Measurements from ENCODE around the gene CDSN.

The CDSN gene

DNA sequence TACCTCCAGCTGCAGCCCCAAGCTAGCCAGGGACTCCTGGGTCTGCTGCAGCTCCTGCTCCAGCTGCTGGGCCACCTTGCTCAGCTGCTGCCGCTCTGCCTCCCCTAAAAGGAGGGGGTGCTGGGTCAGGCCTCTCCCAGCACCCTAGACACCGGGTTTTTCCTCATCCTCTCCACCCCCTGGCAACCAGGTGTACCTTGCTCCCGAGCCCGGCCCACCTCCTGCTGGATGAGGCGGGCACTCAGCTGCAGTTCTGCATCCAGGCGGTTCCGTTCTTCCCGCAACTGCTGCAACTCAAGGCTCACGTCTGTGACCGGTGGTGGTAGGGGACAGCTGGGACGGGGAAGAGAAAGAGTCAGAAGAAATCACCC lies 24.7 kb upstream of the CDSN start:
- no peak for FAIRE-seq

DNA sequence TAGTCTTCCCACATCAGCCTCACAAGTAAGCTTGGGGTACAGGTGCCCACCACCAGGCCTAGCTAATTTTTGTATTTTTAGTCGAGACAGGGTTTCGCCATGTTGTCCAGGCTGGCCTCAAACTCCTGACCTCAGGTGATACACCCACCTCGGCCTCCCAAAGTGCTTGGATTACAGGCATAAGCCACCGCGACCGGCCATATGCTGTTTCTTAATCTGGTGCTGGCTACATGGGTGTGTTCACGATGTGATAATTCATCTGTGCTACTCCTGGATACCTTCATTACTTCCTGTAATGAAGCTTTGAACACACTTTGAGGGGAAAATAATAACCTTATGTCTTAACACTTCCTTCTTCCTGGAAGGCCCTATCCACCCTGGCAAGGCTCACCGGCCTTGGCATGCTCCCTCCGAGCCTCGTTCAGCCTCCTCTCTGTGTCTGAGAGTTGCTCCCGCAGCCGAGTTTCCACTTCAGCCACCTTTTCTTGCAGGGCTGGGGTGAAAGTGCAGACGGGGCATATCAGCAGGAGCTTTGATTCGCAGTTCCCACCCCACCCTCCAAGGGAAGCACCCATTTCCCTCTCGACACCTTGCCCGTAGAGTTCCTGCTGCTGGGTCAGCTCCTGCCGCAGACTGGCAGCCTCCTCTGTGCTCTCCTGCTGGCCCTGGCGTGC lies 24.2 kb upstream of the CDSN start:
- no peak for FAIRE-seq

DNA sequence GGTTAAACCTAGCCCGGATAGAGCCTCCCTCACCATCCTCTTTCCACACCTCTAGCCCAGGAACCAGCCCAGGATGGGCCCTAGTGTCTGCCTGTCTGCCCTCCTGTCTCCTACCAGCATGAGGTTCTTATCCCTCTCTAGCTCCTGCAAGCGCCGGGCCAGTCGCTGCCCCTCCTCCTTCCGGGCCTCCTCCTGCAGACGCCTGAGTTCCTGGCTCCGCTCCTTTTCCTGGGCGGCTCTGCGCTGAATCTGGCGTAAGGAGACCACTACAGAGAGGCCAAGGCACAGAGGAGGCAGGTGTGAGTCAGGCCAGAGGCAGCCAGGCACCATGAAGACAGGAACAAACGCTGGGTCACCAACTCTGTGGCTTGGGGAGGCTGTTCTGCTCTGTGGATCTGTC lies 22.9 kb upstream of the CDSN start:
- no peak for FAIRE-seq

DNA sequence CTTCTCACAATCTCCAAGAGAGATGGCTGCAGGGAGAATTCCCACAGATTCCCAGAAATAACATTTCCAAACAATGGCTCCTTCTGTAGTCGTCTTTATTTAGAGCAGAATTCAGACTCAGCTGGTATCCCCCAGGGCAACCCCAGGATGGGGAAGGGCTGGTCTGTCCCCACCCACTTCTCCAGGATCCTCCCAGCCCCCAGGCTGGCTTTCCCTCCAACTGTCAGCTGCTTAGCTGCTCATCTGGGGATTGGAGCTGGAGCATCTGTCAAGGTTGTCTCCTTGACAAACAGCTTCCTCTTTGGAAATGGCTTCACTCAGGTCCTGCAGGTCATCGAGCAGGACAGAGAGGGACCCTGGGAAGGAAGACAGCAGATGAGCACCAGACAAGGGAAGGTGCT lies 22.1 kb upstream of the CDSN start:
- FAIRE-seq, result no peak

DNA sequence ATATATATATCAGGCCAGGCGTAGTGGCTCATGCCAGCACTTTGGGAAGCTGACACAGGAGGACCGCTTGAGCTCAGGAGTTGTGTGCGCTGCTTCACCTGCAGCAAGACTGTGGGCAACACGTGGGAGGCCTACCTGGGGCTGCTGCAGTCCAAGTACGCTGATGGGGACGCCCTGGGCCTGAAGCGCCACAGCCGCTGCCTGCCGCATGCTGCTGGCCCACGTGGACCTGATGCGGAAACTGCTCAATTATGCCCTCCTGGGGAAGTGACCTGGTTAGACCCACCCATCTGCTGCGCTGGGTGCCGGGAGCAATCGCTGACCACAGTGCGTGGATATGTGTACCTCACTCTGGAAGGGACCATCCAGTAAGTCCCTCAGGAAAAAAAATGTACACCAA lies 20.4 kb upstream of the CDSN start:
- FAIRE-seq, result no peak

DNA sequence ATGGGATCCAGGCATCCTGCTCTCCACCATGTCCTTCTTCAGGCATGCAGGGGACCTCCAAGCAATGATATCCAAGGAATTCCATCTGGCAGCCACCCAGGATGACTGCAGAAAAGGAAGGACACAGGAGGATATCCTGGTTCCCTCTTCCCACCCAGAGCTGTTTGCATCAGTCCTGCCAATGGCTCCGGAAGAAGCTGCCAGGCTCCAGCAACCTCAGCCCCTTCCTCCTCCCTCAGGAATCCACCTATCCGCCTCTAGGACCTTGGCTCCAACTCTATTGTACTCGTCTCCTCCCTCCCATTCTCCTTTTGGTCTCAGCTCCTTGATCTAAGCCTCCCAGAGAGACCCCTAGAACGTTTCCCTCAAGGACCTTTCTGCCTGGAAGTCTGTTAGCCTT lies 19.4 kb upstream of the CDSN start:
- no peak for FAIRE-seq

DNA sequence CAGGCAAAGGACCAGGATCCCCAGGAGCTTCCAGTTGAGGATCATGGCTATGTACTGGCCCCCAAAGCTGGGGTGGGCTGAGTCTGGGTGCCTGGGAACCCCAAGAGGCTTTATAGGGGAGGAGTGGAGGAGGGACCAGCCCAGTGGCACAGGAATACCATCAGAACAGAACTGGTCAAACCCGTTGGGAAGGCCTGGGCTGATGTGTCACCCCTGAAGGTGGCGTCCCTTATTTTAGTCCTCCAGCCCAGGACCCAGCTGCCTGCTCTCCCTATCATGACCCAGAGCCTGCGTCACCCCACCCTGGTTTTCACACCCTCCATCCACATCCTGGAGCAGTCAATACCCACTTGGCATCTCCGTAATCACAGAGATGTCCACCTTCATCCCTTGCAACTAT lies 18.7 kb upstream of the CDSN start, which contains the start of gene PSORS1C2:
TSS of gene PSORS1C2 (minus strand) at position 85 of the 400 bp plus-strand sequence. CDS start at position 45, 40 bp downstream.
- FAIRE-seq, result no peak

DNA sequence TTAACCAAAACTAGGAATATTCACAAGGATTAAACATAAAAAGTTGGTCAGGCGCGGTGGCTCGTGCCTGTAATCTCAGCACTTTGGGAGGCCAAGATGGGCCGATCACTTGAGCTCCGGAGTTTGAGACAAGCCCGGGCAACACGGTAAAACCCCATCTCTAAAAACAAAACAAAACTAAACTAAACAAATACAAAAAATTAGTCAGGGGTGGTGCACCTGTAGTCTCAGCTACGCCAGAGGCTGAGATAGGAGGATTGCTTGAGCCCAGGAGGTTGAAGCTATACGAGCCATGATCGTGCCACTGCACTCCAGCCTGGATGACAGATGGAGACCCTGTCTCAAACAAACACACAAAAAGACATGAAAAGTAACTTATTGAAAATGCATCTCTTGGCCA lies 15.5 kb upstream of the CDSN start:
- FAIRE-seq, result no peak

DNA sequence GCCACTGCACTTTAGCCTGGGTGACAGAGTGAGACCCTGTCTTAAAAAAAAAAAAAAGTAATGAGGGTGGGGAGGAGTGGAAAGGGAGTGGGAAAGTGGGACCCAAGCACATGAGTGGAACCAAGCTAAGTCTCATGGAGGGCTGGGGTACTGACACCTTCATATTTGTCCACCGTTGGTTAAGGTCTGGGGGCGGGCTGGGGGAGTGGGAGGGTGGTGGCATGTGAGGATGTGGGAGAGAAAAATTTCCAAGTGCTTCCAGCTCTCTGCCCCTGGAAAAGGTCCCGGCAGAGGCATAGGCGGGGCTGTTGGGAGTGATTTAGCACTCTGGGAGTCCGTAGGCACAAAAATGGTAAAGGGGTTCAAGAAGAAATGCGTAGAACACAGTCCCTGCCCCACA lies 12.6 kb upstream of the CDSN start:
- no peak for FAIRE-seq

DNA sequence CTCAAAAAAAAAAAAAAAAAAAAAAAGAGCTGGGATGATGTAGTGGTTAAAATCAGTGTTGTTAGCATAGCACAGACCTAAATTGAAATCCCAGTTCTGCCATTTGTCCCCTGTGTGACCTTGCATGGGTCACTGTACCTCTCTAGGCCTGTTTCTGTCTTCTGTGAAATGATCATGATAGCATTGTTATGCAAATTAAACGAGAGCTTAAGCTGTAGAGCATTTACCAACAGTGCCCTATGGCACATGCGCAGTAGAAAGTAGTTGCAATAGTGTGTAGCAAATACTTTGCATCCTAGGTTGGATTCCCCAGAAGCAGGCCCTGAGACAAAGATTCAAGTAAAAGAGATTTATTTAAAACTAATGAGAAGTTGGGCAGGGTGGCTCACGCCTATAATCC lies 11.3 kb upstream of the CDSN start:
- no peak for FAIRE-seq

DNA sequence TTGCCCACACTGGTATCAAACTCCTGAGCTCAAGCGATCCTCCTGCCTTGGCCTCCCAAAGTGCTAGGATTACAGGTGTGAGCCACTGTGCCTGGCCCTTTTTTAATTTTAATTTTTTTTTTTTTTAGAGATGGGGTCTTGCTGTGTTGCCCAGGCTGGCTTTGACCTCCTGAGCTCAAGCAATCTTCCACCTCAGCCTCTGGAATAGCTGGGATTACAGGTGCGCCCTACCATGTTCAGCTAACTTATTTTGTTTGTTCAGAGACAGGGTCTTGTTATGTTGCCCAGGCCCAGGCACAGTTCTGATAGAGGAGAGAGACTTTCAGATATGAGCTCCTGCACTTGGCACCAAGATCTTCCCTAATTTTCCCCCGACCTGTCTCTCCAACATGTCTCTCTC lies 10.5 kb upstream of the CDSN start:
- no peak for FAIRE-seq

DNA sequence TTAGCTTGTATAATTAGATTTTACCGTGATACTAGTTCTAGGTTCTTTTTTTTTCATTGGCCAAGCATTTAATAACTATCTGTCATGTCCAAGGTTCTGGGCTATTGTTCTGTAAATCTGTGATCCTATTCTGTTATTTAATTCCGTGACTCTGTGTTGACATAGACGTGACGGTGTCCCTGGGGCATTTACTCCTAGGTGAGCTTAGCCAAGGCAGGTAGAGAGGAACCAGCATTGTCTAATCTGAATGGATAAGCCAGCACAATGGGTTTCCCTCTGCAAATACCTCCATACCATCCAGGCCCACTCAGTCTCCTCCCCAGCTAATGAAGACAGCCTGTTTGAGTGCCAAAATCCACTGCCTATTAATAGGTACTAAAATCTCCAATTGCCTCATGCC lies 8.9 kb upstream of the CDSN start:
- no peak for FAIRE-seq

DNA sequence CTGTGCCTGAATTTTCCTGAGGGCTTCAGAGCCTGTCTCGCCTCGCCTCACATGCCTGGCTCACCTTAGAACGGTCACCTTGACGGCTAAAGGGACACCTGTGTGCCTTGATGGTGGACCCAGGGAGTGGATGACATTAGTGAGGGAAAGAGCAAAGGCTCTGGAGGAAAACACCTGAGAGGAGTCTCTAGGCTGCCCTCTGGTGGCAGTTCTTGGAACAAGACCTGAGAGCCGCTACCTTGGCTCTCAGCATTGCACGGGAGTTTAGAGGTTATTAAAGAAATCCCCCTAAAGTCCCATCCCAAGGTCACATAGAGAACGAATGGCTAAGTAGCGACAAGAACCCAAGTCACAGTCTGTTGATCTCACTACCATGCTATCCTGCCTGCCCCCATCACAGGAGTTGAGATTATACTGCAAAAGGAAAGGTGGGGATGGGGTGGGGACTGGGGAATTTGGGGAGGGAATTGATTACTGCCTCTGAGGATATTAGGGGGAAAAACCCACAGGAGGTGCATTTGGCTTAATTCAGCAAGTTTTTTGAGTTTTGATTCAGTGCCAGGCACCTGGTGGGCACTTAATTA lies 7.9 kb upstream of the CDSN start:
- no peak for FAIRE-seq

DNA sequence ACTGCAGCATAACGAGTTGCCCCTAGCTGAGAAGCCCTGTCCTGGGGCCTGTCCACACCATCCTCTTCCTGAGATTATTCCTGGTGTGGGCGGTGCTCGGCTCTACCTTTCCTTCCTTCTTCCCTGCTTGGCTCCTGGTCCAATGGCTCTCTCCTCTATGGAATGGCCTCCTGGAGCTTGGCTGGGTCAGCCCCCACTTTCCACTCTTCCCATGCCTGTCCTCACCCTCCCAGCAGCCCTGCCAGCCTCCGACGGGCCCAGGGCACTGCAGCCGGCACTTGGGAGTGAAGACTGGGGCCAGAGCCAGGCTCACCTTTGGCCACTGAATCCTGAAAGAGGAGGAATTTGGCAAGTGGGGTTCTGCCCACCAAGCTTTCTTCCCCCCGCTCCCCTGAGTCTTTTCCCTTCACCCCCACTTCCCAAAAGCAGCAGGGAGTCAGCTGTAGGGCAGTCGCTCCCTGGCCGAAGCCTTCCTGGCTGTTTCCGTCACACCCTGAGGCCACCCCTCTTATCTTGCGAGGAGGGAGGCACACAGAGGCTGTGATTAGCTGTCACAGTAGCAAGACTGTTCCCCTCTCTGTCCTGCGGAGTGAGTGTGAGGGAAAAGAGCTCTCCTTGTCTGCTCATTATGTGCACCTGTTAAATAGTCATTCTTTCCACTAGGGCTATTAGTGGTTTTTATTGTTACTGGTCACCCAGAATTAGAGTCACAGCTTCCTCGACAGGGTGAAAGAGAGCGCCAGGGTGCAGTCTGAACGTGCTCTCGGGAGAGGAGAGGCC lies 6.3 kb upstream of the CDSN start:
- FAIRE-seq, result no peak

DNA sequence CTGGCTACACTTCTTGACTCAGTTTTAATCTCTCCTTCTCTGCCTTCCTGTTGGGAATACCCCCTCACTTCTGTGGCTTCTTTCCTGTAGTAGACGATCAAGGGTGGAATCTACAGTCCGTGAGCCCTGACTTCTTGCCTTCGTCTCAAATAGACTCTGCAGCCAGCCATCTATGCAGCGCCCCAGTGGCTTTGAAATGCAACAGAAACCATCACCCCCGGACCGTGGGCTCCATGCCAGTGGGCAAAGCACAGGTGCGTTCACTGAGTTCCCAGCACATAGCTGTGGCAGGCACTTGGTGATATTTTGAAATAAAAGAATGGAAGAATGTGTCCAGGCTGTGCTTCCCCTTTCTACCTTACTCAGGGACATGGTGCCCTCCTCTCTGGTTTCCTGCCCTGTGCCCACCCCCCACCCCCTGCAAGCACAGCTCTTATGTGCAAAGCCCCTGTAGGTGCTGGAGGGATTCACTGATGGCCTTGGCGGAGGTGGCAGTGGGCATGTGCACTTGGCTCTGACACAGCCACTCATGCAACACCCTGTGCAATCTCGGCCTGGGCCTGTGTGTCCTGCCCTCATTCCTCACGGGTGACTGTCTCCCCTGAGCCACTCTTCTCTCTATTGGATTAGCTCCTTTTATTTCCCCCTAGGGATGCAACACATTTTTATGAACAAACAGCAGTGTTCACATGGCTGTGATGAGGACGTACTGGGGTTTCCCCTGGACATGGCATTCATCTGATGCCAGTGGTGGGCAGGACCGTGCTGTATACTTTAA lies 5.5 kb upstream of the CDSN start:
- FAIRE-seq, result no peak

DNA sequence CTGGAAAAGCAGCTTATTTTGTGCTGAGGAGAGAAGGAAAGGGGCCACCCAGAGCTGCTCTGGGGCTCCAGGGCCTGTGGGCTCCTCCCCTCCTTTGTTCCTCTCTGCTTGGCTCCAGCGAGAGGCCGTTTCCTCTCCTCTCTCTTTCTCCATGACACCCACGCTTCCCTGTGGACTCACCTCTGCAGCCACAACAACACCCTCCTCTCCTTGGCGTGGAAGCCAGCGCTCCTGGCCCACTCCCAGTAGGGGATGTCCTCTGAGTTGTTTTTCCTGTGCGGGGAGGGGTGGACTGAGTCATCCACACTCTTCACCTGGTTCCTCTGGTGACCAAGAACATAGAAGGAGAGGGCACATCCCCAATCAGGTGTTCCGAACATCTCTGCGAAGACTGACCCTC lies 4.9 kb upstream of the CDSN start:
- FAIRE-seq, result no peak

DNA sequence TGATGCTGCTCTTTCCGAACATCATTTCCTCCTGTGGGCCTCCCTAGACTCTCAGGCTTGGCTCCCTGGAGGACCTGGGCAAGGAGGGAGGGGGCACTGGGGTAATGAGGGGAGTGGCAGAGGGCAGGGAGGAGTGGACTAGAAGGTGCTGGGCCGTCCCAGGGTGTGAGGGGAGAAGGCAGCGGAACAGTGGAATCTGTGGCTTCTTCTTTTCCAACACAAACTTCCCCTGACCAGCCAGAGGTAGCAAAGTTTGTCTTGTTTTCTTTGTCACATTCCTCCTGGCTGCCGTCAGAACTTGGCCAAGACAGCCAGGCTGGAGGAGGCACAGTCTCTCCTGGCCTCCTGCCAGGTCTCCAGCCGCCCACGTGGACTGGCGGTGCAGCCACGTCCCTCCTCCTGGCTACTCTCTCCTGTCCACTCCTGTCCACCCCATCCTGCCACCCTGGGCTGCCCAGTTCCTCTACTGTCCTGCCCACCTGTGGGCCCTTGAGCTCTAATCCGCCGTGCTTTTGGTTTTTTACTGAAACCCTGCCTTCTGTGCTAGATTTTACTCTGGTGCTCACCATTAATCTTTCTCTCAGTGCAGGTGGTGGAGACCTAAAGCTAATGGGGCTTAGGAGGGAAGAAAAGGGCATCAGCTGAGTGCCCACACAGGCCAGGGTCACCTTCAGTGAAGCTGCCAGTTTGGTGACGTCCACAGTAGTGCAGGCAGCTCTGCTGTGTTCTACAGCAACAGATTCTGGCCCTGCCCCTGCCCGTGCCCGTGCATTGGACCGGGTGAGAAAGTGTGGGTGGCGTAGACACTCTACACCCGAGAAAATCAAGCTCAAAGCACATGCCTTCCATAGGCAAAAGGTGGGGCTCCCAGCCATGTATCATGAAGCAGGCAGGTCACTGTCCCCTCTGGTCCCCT lies 2.8 kb upstream of the CDSN start:
- no peak for FAIRE-seq

DNA sequence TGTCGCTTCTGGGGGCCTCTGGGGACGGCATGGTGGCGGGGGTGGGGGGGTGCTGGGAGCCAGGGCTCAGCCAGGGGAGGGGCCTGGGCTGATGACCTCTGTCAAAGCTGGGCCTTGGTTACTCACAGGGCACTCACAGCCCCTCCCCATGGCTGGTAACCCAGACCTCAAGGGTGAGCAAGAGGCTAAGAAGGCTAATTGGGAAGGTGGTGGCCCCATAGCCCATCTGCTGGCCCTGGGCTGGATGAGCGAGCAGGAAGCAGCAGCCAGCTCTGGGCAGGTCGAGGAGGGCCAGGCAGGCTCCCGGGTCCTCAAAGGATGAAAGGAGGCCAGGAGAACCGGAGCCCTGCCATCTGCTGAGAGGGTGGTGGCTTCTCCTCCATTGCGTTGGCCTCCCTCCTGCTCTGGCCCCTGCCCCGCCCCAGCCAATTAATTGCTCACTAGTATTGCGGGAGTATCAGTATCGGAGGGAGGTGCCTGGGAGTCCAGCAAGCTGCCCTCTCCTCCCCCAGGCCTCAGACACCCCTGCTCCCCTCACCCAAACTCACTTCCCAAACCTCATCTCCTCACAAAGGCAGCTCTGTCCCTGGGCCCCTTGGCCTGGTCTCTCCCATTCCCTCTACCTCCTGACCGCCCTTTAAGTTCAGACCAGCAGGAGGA lies 1.0 kb upstream of the CDSN start:
- FAIRE-seq, result no peak

DNA sequence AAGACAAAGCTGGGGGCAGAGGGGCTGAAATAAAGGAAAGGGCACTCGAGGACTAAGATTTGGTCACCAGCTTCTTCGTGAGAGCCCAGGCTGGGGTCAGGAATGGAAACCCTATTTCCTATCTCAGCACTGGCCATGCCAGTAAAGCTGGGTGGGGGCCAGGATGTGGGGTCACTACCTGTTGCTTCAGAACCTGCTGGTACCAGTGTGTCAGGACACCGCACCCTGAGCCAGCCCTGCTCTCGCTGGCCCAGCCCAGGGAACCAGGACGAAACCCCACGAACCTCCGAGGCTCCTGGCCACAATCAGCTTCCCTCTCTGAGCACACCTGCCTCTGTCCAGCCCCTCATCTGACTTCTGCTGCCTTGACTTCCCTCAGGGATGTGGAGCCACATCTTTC lies 2.1 kb downstream of the CDSN start:
- no peak for FAIRE-seq

DNA sequence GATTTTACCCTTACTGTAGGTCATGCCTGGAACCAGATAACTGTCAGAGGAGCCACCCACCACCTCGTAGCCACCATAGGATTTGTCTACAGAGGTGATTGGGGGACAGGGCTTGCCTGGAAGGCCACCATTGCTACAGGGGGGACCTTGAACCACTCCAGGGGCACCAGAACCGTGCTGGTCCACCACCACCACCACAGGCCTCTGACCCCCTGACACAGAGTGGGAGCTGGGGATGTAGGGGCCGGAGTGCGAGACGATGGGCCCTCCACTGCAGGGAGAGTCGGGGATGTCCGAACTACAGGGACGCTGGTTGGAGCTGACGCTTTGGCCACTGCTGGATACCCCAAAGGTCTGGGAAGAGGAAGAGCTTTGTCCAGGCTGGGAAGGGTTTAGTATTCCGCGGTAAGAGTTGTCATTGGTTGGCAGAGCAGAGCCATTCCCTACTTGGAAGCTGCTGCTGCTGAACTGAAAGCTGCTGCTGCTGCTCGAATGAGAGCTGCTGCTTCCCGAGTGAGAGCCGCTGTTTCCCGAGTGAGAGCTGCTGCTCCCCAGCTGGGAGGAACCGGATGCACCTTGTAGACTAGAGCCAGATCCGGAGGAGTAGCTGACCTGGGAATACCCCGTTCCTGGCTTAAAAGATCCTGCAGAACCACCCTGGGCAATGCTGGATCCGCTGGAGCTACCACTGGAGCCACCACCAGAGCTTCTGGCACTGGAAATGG lies 3.4 kb downstream of the CDSN start:
- no peak for FAIRE-seq

DNA sequence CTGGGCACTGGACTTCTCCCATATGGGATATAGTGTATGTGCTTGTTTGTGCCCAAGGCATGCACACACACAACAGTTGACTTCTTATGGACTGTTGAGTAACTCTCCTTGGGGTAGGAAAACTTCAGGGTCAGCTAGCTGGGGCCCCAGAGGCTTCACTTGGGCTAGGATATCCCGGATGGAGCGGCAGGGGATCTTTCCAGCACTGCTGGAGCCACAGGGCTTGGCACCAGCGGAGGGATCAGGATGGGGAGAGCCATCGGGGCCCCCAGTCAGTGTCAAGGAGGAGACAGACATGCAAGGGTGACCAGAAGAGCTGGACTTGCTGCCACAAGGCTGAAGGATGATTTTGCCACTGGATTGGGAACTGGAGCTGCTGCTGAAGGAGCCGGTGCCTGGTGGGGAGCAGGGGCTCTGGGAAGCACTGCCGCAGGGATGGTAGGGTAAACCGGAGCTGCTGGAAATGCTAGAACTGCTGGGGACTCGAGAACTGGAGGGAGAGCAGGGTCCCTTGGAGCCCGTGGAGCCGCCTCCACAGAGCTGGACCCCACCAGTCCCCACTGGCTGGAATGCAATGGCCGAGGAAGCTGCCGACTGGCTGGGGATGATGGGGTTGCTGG lies 4.2 kb downstream of the CDSN start:
- no peak for FAIRE-seq

Measured in islet of Langerhans (tissue), 1 donor.